Testis (tissue), 3 donors: ENCODE results near the gene CFAP54. TPM values are rescaled to one million over a fixed set of nuclear protein-coding genes. Genes with fewer than 3 reads are reported as not detected.

Source experiments
- DNase-seq: peaks from one replicate; pipeline ENCODE4 v3.0.0-alpha.2; 2019
- H3K27ac ChIP-seq, 2 donors: fragments of 200-600 bp; sonication (generic); one replicate each; pipeline ENCODE4 v1.5.1; 2019
- H3K27me3 ChIP-seq: fragments of 200-600 bp; sonication (generic); one replicate; pipeline ENCODE4 v1.5.1; 2019
- H3K36me3 ChIP-seq: fragments of 200-600 bp; sonication (generic); one replicate; pipeline ENCODE4 v1.5.1; 2017; ENCODE audit warnings: low read depth; ENCODE audit errors: missing control alignments
- H3K4me1 ChIP-seq: fragments of 200-600 bp; sonication (generic); one replicate; pipeline ENCODE4 v1.5.1; 2019
- H3K4me3 ChIP-seq, 2 donors: fragments of 200-600 bp; sonication (generic); one replicate each; pipeline ENCODE4 v1.5.1; 2017 to 2019
- H3K9me3 ChIP-seq: fragments of 200-600 bp; sonication (generic); one replicate; pipeline ENCODE4 v1.5.1; 2017
- CTCF ChIP-seq, 3 experiments: fragments of 450-650 bp in 2 of 3; fragments of 200-600 bp in 1 of 3; sonication (generic) in 1 of 3; IDR thresholded peaks; one replicate each; pipeline ENCODE4 v1.5.1; 2016 to 2019; ENCODE audit warnings: antibody characterized with exemption in 3 of 3, mild to moderate bottlenecking in 2 of 3, moderate library complexity in 1 of 3
- POLR2A ChIP-seq: fragments of 450-650 bp; IDR thresholded peaks from one replicate; pipeline ENCODE4 v1.6.1; 2017; ENCODE audit warnings: antibody characterized with exemption, mild to moderate bottlenecking, moderate library complexity
- WGBS, 2 donors: methylation state at CpG; one replicate each; pipeline ENCODE4 v1.1.5; 2018; 5-methylcytosine and 5-hydroxymethylcytosine counted together
- intact Hi-C: fragments of 100-400 bp; cut with DNase I; formaldehyde crosslinking; loops from one replicate; pipeline ENCODE4 v1.15.1; 2023; ENCODE audit warnings: low total_unique reads
- polyA plus RNA-seq: library from polyadenylated mRNA; stranded (reverse); fragments of 350-450 nt; fragmentation: Illumina TruSeq; extraction: RNeasy Lipid Tissue Mini Kit (QIAGEN cat#74804); gene quantifications from one replicate; pipeline ENCODE4 v1.2.3, GENCODE V29; 2014; ENCODE audit warnings: low read depth, low replicate concordance; ENCODE audit not compliant: insufficient read depth
- total RNA-seq, 2 donors: library from RNA; depleted of rRNA; stranded (reverse); fragments of >200 nt; gene quantifications; one replicate each; pipeline ENCODE4 v1.2.3, GENCODE V29; 2016

Gene CFAP54
- total and polyA plus RNA-seq, 3 donors from 2014 or later, result 8.4 to 36.9 (median 14.4) TPM

- WGBS, 2 donors, result 85 to 95% methylated on average over 9 of the region's 9 CpGs
- intact Hi-C loops, result no loop called here
- DNase-seq, result no peak
Measured at GRCh38 chr12:96774496-96775256, 285.3 kb downstream of the CFAP54 start.

GRCh38 chr12:96776908-96777307 lies 287.5 kb downstream of the CFAP54 start:
- no peak for TF ChIP-seq CTCF (IDR thresholded peaks at IDR 0.05)
- TF ChIP-seq POLR2A, result no peak
- Histone ChIP-seq H3K27me3 (no peaks in the 10 kb centered on the region), H3K9me3 (no peaks in the 10 kb centered on the region), H3K27ac (no peak overlapping the region), H3K4me3 (no peak overlapping the region), H3K36me3 (no peaks in the 10 kb centered on the region), H3K4me1 (no peaks in the 10 kb centered on the region)
- 71 to 95% methylated on average over 2 of the region's 2 CpGs for WGBS, 2 donors
- no peak for DNase-seq
- intact Hi-C loops, result no loop called here

More at GRCh38 chr12:96774496-96775256, 285.3 kb downstream of the CFAP54 start:
- H3K4me1 ChIP-seq, result no peaks in the 10 kb centered on the region
- no peak overlapping the region for H3K27ac ChIP-seq
- no peak overlapping the region for H3K4me3 ChIP-seq
- H3K9me3 ChIP-seq, result no peaks in the 10 kb centered on the region
- H3K27me3 ChIP-seq, result no peaks in the 10 kb centered on the region
- H3K36me3 ChIP-seq, result no peaks in the 10 kb centered on the region
- TF ChIP-seq CTCF (IDR thresholded peaks at IDR 0.05) (no peak), POLR2A (no peak)

GRCh38 chr12:96780330-96780729 lies 291.0 kb downstream of the CFAP54 start:
- TF ChIP-seq CTCF (IDR thresholded peaks at IDR 0.05) (no peak), POLR2A (no peak)
- no peak overlapping the region for H3K27ac ChIP-seq
- H3K9me3 ChIP-seq, result no peaks in the 10 kb centered on the region
- no peak overlapping the region for H3K4me3 ChIP-seq
- no peak for DNase-seq
- no peaks in the 10 kb centered on the region for H3K36me3 ChIP-seq
- H3K4me1 ChIP-seq, result no peaks in the 10 kb centered on the region
- no peaks in the 10 kb centered on the region for H3K27me3 ChIP-seq
- intact Hi-C loops, result no loop called here
- 65 to 68% methylated on average over 2 of the region's 2 CpGs for WGBS, 2 donors

GRCh38 chr12:96786791-96787190 lies 297.4 kb downstream of the CFAP54 start:
- Histone ChIP-seq H3K27ac (no peak overlapping the region), H3K4me1 (no peaks in the 10 kb centered on the region), H3K36me3 (no peaks in the 10 kb centered on the region), H3K4me3 (no peak overlapping the region), H3K9me3 (no peaks in the 10 kb centered on the region), H3K27me3 (no peaks in the 10 kb centered on the region)
- intact Hi-C loops, result no loop called here
- WGBS, 2 donors, result 60 to 64% methylated on average over 2 of the region's 2 CpGs
- no peak for DNase-seq
- TF ChIP-seq CTCF (IDR thresholded peaks at IDR 0.05) (no peak), POLR2A (no peak)

- Histone ChIP-seq H3K27me3 (no peaks in the 10 kb centered on the region), H3K4me1 (no peaks in the 10 kb centered on the region), H3K27ac (no peak overlapping the region), H3K4me3 (no peak overlapping the region), H3K36me3 (no peaks in the 10 kb centered on the region), H3K9me3 (no peaks in the 10 kb centered on the region)
- intact Hi-C loops, result no loop called here
- DNase-seq, result no peak
- TF ChIP-seq POLR2A (no peak), CTCF (IDR thresholded peaks at IDR 0.05) (no peak)
Measured at GRCh38 chr12:96803969-96804368, 314.6 kb downstream of the CFAP54 start.
